ENCODE data around the gene NEDD8. TPM values are rescaled to one million over a fixed set of nuclear protein-coding genes. Genes with fewer than 3 reads are reported as not detected.

Gene NEDD8
- total and polyA plus RNA-seq, 2 experiments from 2014 or later: 130 to 418 TPM

GRCh38 chr14:24188251-24189058 is 43.7 kb downstream of the NEDD8 start, which contains the start of gene IPO4:
TSS of gene IPO4 (minus strand) at chr14:24188816. CDS start at chr14:24188787, 29 bp downstream.
- Histone ChIP-seq H3K79me2 (replicated peaks; ENCODE audit: insufficient read depth) (peaks cover 13% of the 10 kb centered on the region; the same call in 1 of the 2 replicates), H4K20me1 (replicated peaks; ENCODE audit: insufficient read depth) (peaks cover 6% of the 10 kb centered on the region)

More at GRCh38 chr14:24188251-24189058, 43.7 kb downstream of the NEDD8 start, which contains the start of gene IPO4:
- Histone ChIP-seq H3K36me3 (ENCODE audit: insufficient read depth) (no peaks in the 10 kb centered on the region; the same call in 1 of the 2 replicates), H3K4me2 (peak within 1 kb of the TSS; percentile 94), H3K4me1 (ENCODE audit: insufficient read depth) (peaks cover 10% of the 10 kb centered on the region), H3K27me3 (ENCODE audit: insufficient read depth) (no peaks in the 10 kb centered on the region), H2AFZ (peak within 1 kb of the TSS; percentile 88; the same call in 1 of the 2 replicates), H3K9me2 (ENCODE audit: insufficient read depth) (no peaks in the 10 kb centered on the region), H3K4me3 (peak within 1 kb of the TSS; percentile 94), H3K27ac (ENCODE audit: low read depth) (0 out of 2 replicates have a peak within 1 kb of the TSS, but pooled peaks have one; percentile 55), H3F3A (replicated peaks; ENCODE audit: low read depth) (no peaks in the 10 kb centered on the region; the same call in 1 of the 2 replicates)
- TF ChIP-seq CREB1 (CRISPR knock-in tag; IDR thresholded peaks at IDR 0.05; ENCODE audit: low read depth): peak; percentile 81
- TF ChIP-seq ZNF462 (CRISPR knock-in tag; IDR thresholded peaks at IDR 0.05): no peak
- TF ChIP-seq ETS1 (IDR thresholded peaks at IDR 0.05): peak; percentile 91
- peak; percentile 91 for TF ChIP-seq POLR2AphosphoS5 (IDR thresholded peaks at IDR 0.05; ENCODE audit: low read depth)
- TF ChIP-seq ZNF114 (CRISPR knock-in tag; IDR thresholded peaks at IDR 0.05): no peak
- TF ChIP-seq EZH2phosphoT487 (IDR thresholded peaks at IDR 0.05; ENCODE audit: unreplicated experiment): no peak
- TF ChIP-seq JUNB (IDR thresholded peaks at IDR 0.05; ENCODE audit: unreplicated experiment): peak; percentile 48
- H3K36me3 Mint-ChIP-seq (ENCODE audit: low read depth): peaks cover 71% of the 10 kb centered on the region
- H3K27ac Mint-ChIP-seq: peak within 1 kb of the TSS; percentile 97
- ATAC-seq: peak; percentile 92
- H3K4me1 Mint-ChIP-seq: peaks cover 17% of the 10 kb centered on the region
- peak within 1 kb of the TSS; percentile 96 for H3K4me3 Mint-ChIP-seq
- H3K27me3 Mint-ChIP-seq (ENCODE audit: insufficient read depth, low read depth, poor library complexity): peaks cover 19% of the 10 kb centered on the region
- DNase-seq (ENCODE audit: low spot score): peak; percentile 100
- H3K9me3 Mint-ChIP-seq: no peaks in the 10 kb centered on the region; the same call in 2 of the 3 replicates

All from GM23338 (cell line).